B cell (primary cell): ENCODE data around the gene HADH. TPM values are rescaled to one million over a fixed set of nuclear protein-coding genes. Genes with fewer than 3 reads are reported as not detected.

Source experiments
- ATAC-seq: fragments of 200-7000 bp; cut with Tn5 transposase; one replicate; pipeline ENCODE4 v1.10.0; 2021; ENCODE audit warnings: low read depth, mild to moderate bottlenecking, moderate number of reproducible peaks, moderate library complexity
- CTCF ChIA-PET: fragments of 350-600 bp; sonication (Branson Sonifier 250); formaldehyde crosslinking; loops from one replicate; lab custom pipeline; 2021; ENCODE audit warnings: antibody characterized with exemption, inconsistent platforms; lab: Charles Lee
- POLR2A ChIA-PET: fragments of 350-600 bp; sonication (Branson Sonifier 250); formaldehyde crosslinking; loops from one replicate; lab custom pipeline; 2021; ENCODE audit warnings: antibody characterized with exemption; lab: Charles Lee
- DNase-seq: peaks from one replicate; pipeline ENCODE4 v3.0.0; 2013
- H2AFZ ChIP-seq: 2 replicates; pipeline ENCODE4 v1.6.1; 2012; ENCODE audit warnings: mild to moderate bottlenecking, low read depth, low read length; ENCODE audit not compliant: insufficient read depth, poor library complexity, severe bottlenecking
- H3K27ac ChIP-seq, 2 donors: 1 replicate in 1 of 2; 2 replicates in 1 of 2; pipeline ENCODE4 v1.5.1; 2012 to 2013; ENCODE audit warnings: low read length in 2 of 2, mild to moderate bottlenecking in 2 of 2, moderate library complexity in 1 of 2
- H3K27me3 ChIP-seq, 4 experiments: fragments of 200-600 bp in 1 of 4; sonication (generic) in 1 of 4; replicated peaks in 1 of 4; 1 replicate in 2 of 4; 2 replicates in 2 of 4; pipeline versions ENCODE4 v1.6.1 to v1.7.0; 2013 to 2016; ENCODE audit warnings: low read length in 3 of 4, mild to moderate bottlenecking in 2 of 4, mixed read lengths in 1 of 4, moderate library complexity in 1 of 4; ENCODE audit not compliant: insufficient read depth in 4 of 4, control insufficient read depth in 3 of 4; ENCODE audit errors: control extremely low read depth in 1 of 4
- H3K36me3 ChIP-seq, 2 experiments: replicated peaks in 1 of 2; 1 replicate in 1 of 2; 2 replicates in 1 of 2; pipeline versions ENCODE4 v1.6.1 to v1.7.1; 2013; ENCODE audit warnings: low read length in 1 of 2; ENCODE audit not compliant: insufficient read depth in 2 of 2, control insufficient read depth in 1 of 2; ENCODE audit errors: control extremely low read depth in 1 of 2, extremely low read depth in 1 of 2
- H3K4me1 ChIP-seq, 2 donors: fragments of 200-600 bp in 1 of 2; sonication (generic) in 1 of 2; 1 replicate in 1 of 2; 2 replicates in 1 of 2; pipeline versions ENCODE4 v1.5.1 to v1.6.1; 2013 to 2017; ENCODE audit warnings: low read length in 2 of 2; ENCODE audit not compliant: control insufficient read depth in 2 of 2, insufficient read depth in 2 of 2
- H3K4me2 ChIP-seq: replicated peaks from 2 replicates; pipeline ENCODE3; 2012; ENCODE audit warnings: mild to moderate bottlenecking, low read depth, low read length; ENCODE audit not compliant: poor library complexity, severe bottlenecking
- H3K4me3 ChIP-seq, 5 experiments: fragments of 200-600 bp in 1 of 5; sonication (generic) in 1 of 5; 1 replicate in 3 of 5; 2 replicates in 2 of 5; pipeline versions ENCODE4 v1.5.1 to v1.7.0; 2011 to 2016; ENCODE audit warnings: low read length in 4 of 5, mild to moderate bottlenecking in 4 of 5, low read depth in 2 of 5, control low read depth in 1 of 5, moderate library complexity in 1 of 5; ENCODE audit not compliant: insufficient read depth in 1 of 5; ENCODE audit errors: control extremely low read depth in 1 of 5, extremely low read depth in 1 of 5
- H3K79me2 ChIP-seq: fragments of 200-600 bp; sonication (generic); one replicate; pipeline ENCODE4 v1.6.0; 2016; ENCODE audit warnings: low read length; ENCODE audit not compliant: control insufficient read depth, insufficient read depth
- H3K9ac ChIP-seq: fragments of 200-600 bp; sonication (generic); 2 replicates; pipeline ENCODE4 v1.6.1; 2017; ENCODE audit warnings: mild to moderate bottlenecking, low read length, moderate library complexity
- H3K9me3 ChIP-seq, 3 donors: one replicate each; pipeline versions ENCODE4 v1.6.1 to v1.7.1; 2013; ENCODE audit warnings: low read length in 2 of 3; ENCODE audit not compliant: control insufficient read depth in 2 of 3, insufficient read depth in 1 of 3; ENCODE audit errors: control extremely low read depth in 1 of 3
- H4K20me1 ChIP-seq: 2 replicates; pipeline ENCODE4 v1.6.0; 2012; ENCODE audit warnings: mild to moderate bottlenecking, low read length; ENCODE audit not compliant: insufficient read depth, control insufficient read depth, poor library complexity, severe bottlenecking
- H3K27ac Mint-ChIP-seq: one replicate; pipeline ENCODE4 v1.8.0; 2021; ENCODE audit warnings: mixed read lengths
- H3K27me3 Mint-ChIP-seq: one replicate; pipeline ENCODE4 v1.8.0; 2021; ENCODE audit warnings: mixed read lengths
- H3K4me1 Mint-ChIP-seq: one replicate; pipeline ENCODE4 v1.8.0; 2021; ENCODE audit warnings: mixed read lengths
- H3K4me3 Mint-ChIP-seq: one replicate; pipeline ENCODE4 v1.8.0; 2021; ENCODE audit warnings: mixed read lengths
- H3K9me3 Mint-ChIP-seq: one replicate; pipeline ENCODE4 v1.8.0; 2022; ENCODE audit warnings: mixed read lengths; ENCODE audit not compliant: insufficient read depth
- EZH2 ChIP-seq: IDR thresholded peaks from 2 replicates; pipeline ENCODE4 v1.6.1; 2012; ENCODE audit warnings: borderline replicate concordance, low read depth, mild to moderate bottlenecking, moderate library complexity, low read length; ENCODE audit not compliant: insufficient read depth, poor library complexity, severe bottlenecking
- WGBS: methylation state at CpG from one replicate; pipeline ENCODE4 v1.1.5; 2013; ENCODE audit warnings: missing lambda C conversion rate; ENCODE audit not compliant: insufficient coverage; 5-methylcytosine and 5-hydroxymethylcytosine counted together
- intact Hi-C: fragments of 100-400 bp; cut with micrococcal nuclease; formaldehyde crosslinking; loops from one replicate; pipeline ENCODE4 v1.10.0; 2022
- polyA plus RNA-seq: library from polyadenylated mRNA; depleted of rRNA; stranded (reverse); fragments of >200 nt; gene quantifications from 2 replicates; pipeline ENCODE4 v1.2.3, GENCODE V29; 2012
- total RNA-seq, 2 donors: library from RNA; stranded (reverse); fragments of 120-200 nt in 1 of 2; gene quantifications; 1 replicate in 1 of 2; 2 replicates in 1 of 2; pipeline versions ENCODE4 v1.2.3 to v1.2.4, GENCODE V29; 2013 to 2022
- TF ChIP-seq, protein P1 (sequence below): fragments of 200-600 bp; IDR thresholded peaks from one replicate; pipeline ENCODE4 v1.8.0; 2022; ENCODE audit warnings: antibody characterized with exemption, mild to moderate bottlenecking

HADH gene
- total and polyA plus RNA-seq, 2 donors (not counting 1 experiment from before 2014, with no cell fraction given) = 21.9 to 26.1 TPM

- ChIA-PET CTCF (interaction anchor here (0.6 kb wide), 1 partner anchor 172 kb away, joined by 3 read pairs; no protein-coding TSS in a partner anchor), POLR2A (no interaction called here)
- Histone ChIP-seq H2AFZ (no peak overlapping the region), H3K4me3 (no peak overlapping the region), H3K9me3 (no peaks in the 10 kb centered on the region), H4K20me1 (no peaks in the 10 kb centered on the region), H3K27ac (no peak overlapping the region), H3K9ac (no peak overlapping the region), H3K79me2 (no peaks in the 10 kb centered on the region), H3K4me2 (no peak overlapping the region), H3K36me3 (peaks cover 6 to 30% of the 10 kb centered on the region in 2 experiments), H3K4me1 (no peaks in the 10 kb centered on the region), H3K27me3 (no peaks in the 10 kb centered on the region)
- intact Hi-C loops = no loop called here
- DNase-seq = no peak
- Mint-ChIP-seq H3K4me3 (no peak overlapping the region), H3K27me3 (no peaks in the 10 kb centered on the region), H3K9me3 (no peaks in the 10 kb centered on the region), H3K27ac (no peak overlapping the region), H3K4me1 (no peaks in the 10 kb centered on the region)
- no peak for ATAC-seq
- no peak for TF ChIP-seq EZH2
- TF ChIP-seq, protein P1, sequence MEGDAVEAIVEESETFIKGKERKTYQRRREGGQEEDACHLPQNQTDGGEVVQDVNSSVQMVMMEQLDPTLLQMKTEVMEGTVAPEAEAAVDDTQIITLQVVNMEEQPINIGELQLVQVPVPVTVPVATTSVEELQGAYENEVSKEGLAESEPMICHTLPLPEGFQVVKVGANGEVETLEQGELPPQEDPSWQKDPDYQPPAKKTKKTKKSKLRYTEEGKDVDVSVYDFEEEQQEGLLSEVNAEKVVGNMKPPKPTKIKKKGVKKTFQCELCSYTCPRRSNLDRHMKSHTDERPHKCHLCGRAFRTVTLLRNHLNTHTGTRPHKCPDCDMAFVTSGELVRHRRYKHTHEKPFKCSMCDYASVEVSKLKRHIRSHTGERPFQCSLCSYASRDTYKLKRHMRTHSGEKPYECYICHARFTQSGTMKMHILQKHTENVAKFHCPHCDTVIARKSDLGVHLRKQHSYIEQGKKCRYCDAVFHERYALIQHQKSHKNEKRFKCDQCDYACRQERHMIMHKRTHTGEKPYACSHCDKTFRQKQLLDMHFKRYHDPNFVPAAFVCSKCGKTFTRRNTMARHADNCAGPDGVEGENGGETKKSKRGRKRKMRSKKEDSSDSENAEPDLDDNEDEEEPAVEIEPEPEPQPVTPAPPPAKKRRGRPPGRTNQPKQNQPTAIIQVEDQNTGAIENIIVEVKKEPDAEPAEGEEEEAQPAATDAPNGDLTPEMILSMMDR = no peak
These were observed 23.6 kb downstream of the HADH start for GRCh38 chr4:108013327-108013726.

DNA sequence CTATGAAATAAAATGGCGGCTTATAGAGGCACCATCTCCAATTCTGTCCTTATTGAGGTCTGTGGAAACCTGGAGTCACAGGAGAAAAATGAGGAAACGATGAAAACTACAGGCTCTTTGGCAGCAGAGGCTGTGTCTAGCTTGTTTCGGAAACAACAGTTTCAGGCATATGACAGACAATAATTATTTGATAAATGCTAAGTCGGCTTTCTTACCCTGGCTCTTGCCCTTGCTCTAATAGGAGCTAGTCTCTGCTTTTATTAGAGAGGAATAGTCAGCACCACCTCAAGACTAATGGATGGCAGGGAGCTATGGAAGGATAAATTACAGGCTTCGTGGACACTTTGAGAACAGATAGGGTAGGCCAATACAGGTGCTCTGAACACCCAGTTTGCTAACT is 24.3 kb downstream of the HADH start:
- CTCF ChIA-PET = interaction anchor here (0.5 to 1.1 kb wide), 3 partner anchors 19 to 561 kb away, joined by 3 to 5 read pairs (median 3); no protein-coding TSS in a partner anchor
- H2AFZ ChIP-seq = no peak overlapping the region

More for the DNA sequence above, 24.3 kb downstream of the HADH start:
- Histone ChIP-seq H3K36me3 (peaks cover 6 to 30% of the 10 kb centered on the region in 2 experiments), H3K27me3 (no peaks in the 10 kb centered on the region), H3K4me3 (no peak overlapping the region), H3K4me2 (no peak overlapping the region), H3K9ac (no peak overlapping the region), H3K4me1 (no peaks in the 10 kb centered on the region), H3K9me3 (no peaks in the 10 kb centered on the region), H3K79me2 (no peaks in the 10 kb centered on the region), H3K27ac (no peak overlapping the region), H4K20me1 (no peaks in the 10 kb centered on the region)
- intact Hi-C loops = no loop called here
- no peaks in the 10 kb centered on the region for H3K27me3 Mint-ChIP-seq
- H3K27ac Mint-ChIP-seq = no peak overlapping the region
- no peaks in the 10 kb centered on the region for H3K9me3 Mint-ChIP-seq
- POLR2A ChIA-PET = no interaction called here
- ATAC-seq (no peak), DNase-seq (no peak)
- WGBS = 100% methylated on average over 4 of the region's 5 CpGs
- H3K4me3 Mint-ChIP-seq = no peak overlapping the region
- H3K4me1 Mint-ChIP-seq = no peaks in the 10 kb centered on the region
- TF ChIP-seq, protein P1 = no peak
